ENCODE results near the gene PNPLA5.

Gene PNPLA5

GRCh38 chr22:43860831-43861230 is 31.0 kb downstream of the PNPLA5 start:
- peaks cover 9 to 81% (median 26%) of the 10 kb centered on the region in 5 experiments for H3K27me3 ChIP-seq (replicated peaks in 2 of 5; ENCODE audit: control insufficient read depth in 4 of 5, insufficient read depth in 5 of 5, low read length in 4 of 5)
- 97% methylated on average over 12 of the region's 12 CpGs for WGBS (ENCODE audit: insufficient coverage)
- no peak for DNase-seq

GRCh38 chr22:43860126-43860525 is 31.7 kb downstream of the PNPLA5 start:
- POLR2A ChIA-PET = no interaction called here
- DNase-seq = no peak
- Histone ChIP-seq H3K4me1 (ENCODE audit: control extremely low read depth in 1 of 4, control insufficient read depth in 4 of 4, insufficient read depth in 4 of 4, low read length in 3 of 4) (peaks cover 0 to 3% (median 2%) of the 10 kb centered on the region in 4 experiments), H3K27me3 (replicated peaks in 2 of 5; ENCODE audit: control insufficient read depth in 4 of 5, insufficient read depth in 5 of 5, low read length in 4 of 5) (peaks cover 9 to 76% (median 26%) of the 10 kb centered on the region in 5 experiments), H3K36me3 (ENCODE audit: control insufficient read depth in 4 of 4, insufficient read depth in 4 of 4, low read length in 3 of 4) (no peaks in the 10 kb centered on the region), H3K9me3 (ENCODE audit: control extremely low read depth in 1 of 5, control insufficient read depth in 4 of 5, insufficient read depth in 2 of 5, low read depth in 1 of 5, low read length in 4 of 5) (peaks cover 0 to 11% (median 0%) of the 10 kb centered on the region in 5 experiments), H3K4me3 (ENCODE audit: control insufficient read depth in 1 of 7, extremely low read depth in 1 of 7, insufficient read depth in 4 of 7, low read depth in 2 of 7, low read length in 6 of 7) (no peak overlapping the region), H3K27ac (ENCODE audit: insufficient read depth in 1 of 2, low read depth in 1 of 2, low read length in 2 of 2, poor library complexity in 1 of 2, severe bottlenecking in 2 of 2) (no peak overlapping the region)
- WGBS (ENCODE audit: insufficient coverage) = 95% methylated on average over 10 of the region's 11 CpGs
- CTCF ChIA-PET = no interaction called here

More at GRCh38 chr22:43860831-43861230, 31.0 kb downstream of the PNPLA5 start:
- Histone ChIP-seq H3K36me3 (ENCODE audit: control insufficient read depth in 4 of 4, insufficient read depth in 4 of 4, low read length in 3 of 4) (no peaks in the 10 kb centered on the region), H3K9me3 (ENCODE audit: control extremely low read depth in 1 of 5, control insufficient read depth in 4 of 5, insufficient read depth in 2 of 5, low read depth in 1 of 5, low read length in 4 of 5) (peaks cover 0 to 11% (median 0%) of the 10 kb centered on the region in 5 experiments), H3K4me3 (ENCODE audit: control insufficient read depth in 1 of 7, extremely low read depth in 1 of 7, insufficient read depth in 4 of 7, low read depth in 2 of 7, low read length in 6 of 7) (no peak overlapping the region), H3K27ac (ENCODE audit: insufficient read depth in 1 of 2, low read depth in 1 of 2, low read length in 2 of 2, poor library complexity in 1 of 2, severe bottlenecking in 2 of 2) (no peak overlapping the region), H3K4me1 (ENCODE audit: control extremely low read depth in 1 of 4, control insufficient read depth in 4 of 4, insufficient read depth in 4 of 4, low read length in 3 of 4) (peaks cover 0 to 3% (median 2%) of the 10 kb centered on the region in 4 experiments)
- ChIA-PET POLR2A (no interaction called here), CTCF (no interaction called here)

- ChIA-PET POLR2A (no interaction called here), CTCF (no interaction called here)
- no peak overlapping the region for H3K27ac ChIP-seq (ENCODE audit: insufficient read depth in 1 of 2, low read depth in 1 of 2, low read length in 2 of 2, poor library complexity in 1 of 2, severe bottlenecking in 2 of 2)
- WGBS (ENCODE audit: insufficient coverage) = 85% methylated on average over 11 of the region's 14 CpGs
- H3K9me3 ChIP-seq (ENCODE audit: control extremely low read depth in 1 of 5, control insufficient read depth in 4 of 5, insufficient read depth in 2 of 5, low read depth in 1 of 5, low read length in 4 of 5) = peaks cover 0 to 11% (median 0%) of the 10 kb centered on the region in 5 experiments
- DNase-seq = no peak
- H3K36me3 ChIP-seq (ENCODE audit: control insufficient read depth in 4 of 4, insufficient read depth in 4 of 4, low read length in 3 of 4) = no peaks in the 10 kb centered on the region
- H3K4me3 ChIP-seq (ENCODE audit: control insufficient read depth in 1 of 7, extremely low read depth in 1 of 7, insufficient read depth in 4 of 7, low read depth in 2 of 7, low read length in 6 of 7) = no peak overlapping the region
- peaks cover 9 to 72% (median 22%) of the 10 kb centered on the region in 5 experiments for H3K27me3 ChIP-seq (replicated peaks in 2 of 5; ENCODE audit: control insufficient read depth in 4 of 5, insufficient read depth in 5 of 5, low read length in 4 of 5)
- H3K4me1 ChIP-seq (ENCODE audit: control extremely low read depth in 1 of 4, control insufficient read depth in 4 of 4, insufficient read depth in 4 of 4, low read length in 3 of 4) = peaks cover 0 to 3% (median 2%) of the 10 kb centered on the region in 4 experiments
Measured at GRCh38 chr22:43859621-43860020, 32.2 kb downstream of the PNPLA5 start.

DNA sequence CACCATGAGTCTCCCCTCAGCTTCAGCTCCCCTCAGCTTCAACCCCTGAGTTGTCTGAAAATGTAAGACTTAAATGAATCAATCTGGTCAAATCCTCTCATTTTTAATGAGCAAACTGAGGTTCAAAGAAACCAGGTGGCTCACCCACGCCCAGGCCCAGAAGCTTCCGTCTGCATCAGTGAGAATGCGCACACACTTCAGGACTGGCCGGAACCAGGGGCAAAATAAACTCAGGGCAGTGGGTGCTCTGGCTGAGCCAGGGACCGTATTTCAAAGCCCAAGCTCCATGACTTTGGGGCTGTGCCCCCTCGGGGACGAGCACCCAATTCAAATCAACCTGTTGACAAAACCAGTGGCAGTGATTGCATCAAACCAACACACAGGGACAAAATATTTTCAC is 32.6 kb downstream of the PNPLA5 start:
- Histone ChIP-seq H3K4me3 (ENCODE audit: control insufficient read depth in 1 of 7, extremely low read depth in 1 of 7, insufficient read depth in 4 of 7, low read depth in 2 of 7, low read length in 6 of 7) (no peak overlapping the region), H3K36me3 (ENCODE audit: control insufficient read depth in 4 of 4, insufficient read depth in 4 of 4, low read length in 3 of 4) (no peaks in the 10 kb centered on the region), H3K4me1 (ENCODE audit: control extremely low read depth in 1 of 4, control insufficient read depth in 4 of 4, insufficient read depth in 4 of 4, low read length in 3 of 4) (peaks cover 0 to 3% (median 2%) of the 10 kb centered on the region in 4 experiments), H3K27ac (ENCODE audit: insufficient read depth in 1 of 2, low read depth in 1 of 2, low read length in 2 of 2, poor library complexity in 1 of 2, severe bottlenecking in 2 of 2) (no peak overlapping the region), H3K9me3 (ENCODE audit: control extremely low read depth in 1 of 5, control insufficient read depth in 4 of 5, insufficient read depth in 2 of 5, low read depth in 1 of 5, low read length in 4 of 5) (peaks cover 0 to 11% (median 0%) of the 10 kb centered on the region in 5 experiments), H3K27me3 (replicated peaks in 2 of 5; ENCODE audit: control insufficient read depth in 4 of 5, insufficient read depth in 5 of 5, low read length in 4 of 5) (peaks cover 9 to 67% (median 19%) of the 10 kb centered on the region in 5 experiments)
- WGBS (ENCODE audit: insufficient coverage) = 99% methylated on average over 6 of the region's 7 CpGs
- CTCF ChIA-PET = no interaction called here
- POLR2A ChIA-PET = no interaction called here
- no peak for DNase-seq

- 46% methylated on average over 8 of the region's 11 CpGs for WGBS (ENCODE audit: insufficient coverage)
- Histone ChIP-seq H3K4me1 (ENCODE audit: control extremely low read depth in 1 of 4, control insufficient read depth in 4 of 4, insufficient read depth in 4 of 4, low read length in 3 of 4) (peaks cover 0 to 3% (median 2%) of the 10 kb centered on the region in 4 experiments), H3K27me3 (replicated peaks in 2 of 5; ENCODE audit: control insufficient read depth in 4 of 5, insufficient read depth in 5 of 5, low read length in 4 of 5) (peaks cover 2 to 59% (median 11%) of the 10 kb centered on the region in 5 experiments)
Measured at GRCh38 chr22:43858156-43858895, 33.5 kb downstream of the PNPLA5 start.

GRCh38 chr22:43857367-43857766 is 34.4 kb downstream of the PNPLA5 start:
- peaks cover 0 to 50% (median 11%) of the 10 kb centered on the region in 5 experiments for H3K27me3 ChIP-seq (replicated peaks in 2 of 5; ENCODE audit: control insufficient read depth in 4 of 5, insufficient read depth in 5 of 5, low read length in 4 of 5)
- H3K27ac ChIP-seq (ENCODE audit: insufficient read depth in 1 of 2, low read depth in 1 of 2, low read length in 2 of 2, poor library complexity in 1 of 2, severe bottlenecking in 2 of 2) = no peak overlapping the region
- peaks cover 0 to 8% (median 7%) of the 10 kb centered on the region in 4 experiments for H3K4me1 ChIP-seq (ENCODE audit: control extremely low read depth in 1 of 4, control insufficient read depth in 4 of 4, insufficient read depth in 4 of 4, low read length in 3 of 4)
- ChIA-PET POLR2A (interaction anchor here (0.6 kb wide), 1 partner anchor 16 kb away, joined by 3 read pairs; no protein-coding TSS in a partner anchor), CTCF (no interaction called here)
- no peak for DNase-seq
- H3K36me3 ChIP-seq (ENCODE audit: control insufficient read depth in 4 of 4, insufficient read depth in 4 of 4, low read length in 3 of 4) = no peaks in the 10 kb centered on the region
- H3K9me3 ChIP-seq (ENCODE audit: control extremely low read depth in 1 of 5, control insufficient read depth in 4 of 5, insufficient read depth in 2 of 5, low read depth in 1 of 5, low read length in 4 of 5) = peaks cover 0 to 11% (median 0%) of the 10 kb centered on the region in 5 experiments
- H3K4me3 ChIP-seq (ENCODE audit: control insufficient read depth in 1 of 7, extremely low read depth in 1 of 7, insufficient read depth in 4 of 7, low read depth in 2 of 7, low read length in 6 of 7) = no peak overlapping the region

More at GRCh38 chr22:43858156-43858895, 33.5 kb downstream of the PNPLA5 start:
- ChIA-PET CTCF (no interaction called here), POLR2A (no interaction called here)
- Histone ChIP-seq H3K36me3 (ENCODE audit: control insufficient read depth in 4 of 4, insufficient read depth in 4 of 4, low read length in 3 of 4) (no peaks in the 10 kb centered on the region), H3K9me3 (ENCODE audit: control extremely low read depth in 1 of 5, control insufficient read depth in 4 of 5, insufficient read depth in 2 of 5, low read depth in 1 of 5, low read length in 4 of 5) (peaks cover 0 to 11% (median 0%) of the 10 kb centered on the region in 5 experiments), H3K27ac (ENCODE audit: insufficient read depth in 1 of 2, low read depth in 1 of 2, low read length in 2 of 2, poor library complexity in 1 of 2, severe bottlenecking in 2 of 2) (no peak overlapping the region), H3K4me3 (ENCODE audit: control insufficient read depth in 1 of 7, extremely low read depth in 1 of 7, insufficient read depth in 4 of 7, low read depth in 2 of 7, low read length in 6 of 7) (no peak overlapping the region)
- no peak for DNase-seq

DNA sequence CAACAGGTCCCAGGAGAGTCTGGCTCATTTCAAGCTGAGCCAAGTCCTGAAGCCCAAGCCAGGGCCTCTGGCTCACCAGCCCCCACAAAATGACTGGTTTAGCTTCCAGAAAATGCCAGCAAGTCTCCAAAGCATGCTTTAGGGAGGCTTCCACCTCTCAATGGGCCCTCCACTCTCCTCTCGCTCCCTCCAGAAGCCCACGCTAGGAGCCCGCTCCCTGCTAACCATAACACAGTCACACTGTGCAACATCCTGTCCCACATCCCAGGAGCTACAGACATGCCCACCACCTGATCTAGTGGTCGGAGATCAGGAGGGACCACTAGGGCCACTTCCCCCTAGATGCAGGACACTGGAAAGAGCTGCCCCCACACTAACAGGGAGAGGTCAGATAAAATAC is 36.4 kb downstream of the PNPLA5 start:
- Histone ChIP-seq H3K4me1 (ENCODE audit: control extremely low read depth in 1 of 4, control insufficient read depth in 4 of 4, insufficient read depth in 4 of 4, low read length in 3 of 4) (peaks cover 0 to 16% (median 12%) of the 10 kb centered on the region in 4 experiments), H3K9me3 (ENCODE audit: control extremely low read depth in 1 of 5, control insufficient read depth in 4 of 5, insufficient read depth in 2 of 5, low read depth in 1 of 5, low read length in 4 of 5) (peaks cover 0 to 11% (median 0%) of the 10 kb centered on the region in 5 experiments), H3K36me3 (ENCODE audit: control insufficient read depth in 4 of 4, insufficient read depth in 4 of 4, low read length in 3 of 4) (no peaks in the 10 kb centered on the region), H3K27me3 (replicated peaks in 2 of 5; ENCODE audit: control insufficient read depth in 4 of 5, insufficient read depth in 5 of 5, low read length in 4 of 5) (peaks cover 0 to 36% (median 2%) of the 10 kb centered on the region in 5 experiments), H3K27ac (ENCODE audit: insufficient read depth in 1 of 2, low read depth in 1 of 2, low read length in 2 of 2, poor library complexity in 1 of 2, severe bottlenecking in 2 of 2) (no peak overlapping the region), H3K4me3 (ENCODE audit: control insufficient read depth in 1 of 7, extremely low read depth in 1 of 7, insufficient read depth in 4 of 7, low read depth in 2 of 7, low read length in 6 of 7) (no peak overlapping the region)
- CTCF ChIA-PET = no interaction called here
- WGBS (ENCODE audit: insufficient coverage) = 100% methylated on average over 2 of the region's 4 CpGs
- no peak for DNase-seq
- POLR2A ChIA-PET = no interaction called here
